SK-N-SH (cell line): ENCODE measurements around the gene STARD3. TPM values are rescaled to one million over a fixed set of nuclear protein-coding genes. Genes with fewer than 3 reads are reported as not detected.
A peak's percentile ranks its signal among the peaks of the same experiment; 100 is the strongest.

Experiments
- CTCF ChIA-PET: fragments of 300-600, 350-600 bp; formaldehyde crosslinking; extraction: SDS; loops from one replicate; lab custom pipeline; 2021; lab: Yijun Ruan, JAX
- POLR2A ChIA-PET: fragments of 350-600 bp; sonication (Branson Sonifier 250); formaldehyde crosslinking; extraction: SDS; loops from one replicate; lab custom pipeline; 2020; ENCODE audit warnings: antibody characterized with exemption, inconsistent platforms; lab: Yijun Ruan, JAX
- DNase-seq: peaks from one replicate; pipeline ENCODE4 v3.0.0; 2012
- H2AFZ ChIP-seq: fragments of 200-600 bp; sonication (generic); 2 replicates; pipeline ENCODE4 v1.8.1; 2016; ENCODE audit warnings: antibody characterized with exemption, mild to moderate bottlenecking, low read depth
- H3F3A ChIP-seq: fragments of 200-600 bp; sonication (generic); replicated peaks from 2 replicates; pipeline ENCODE3; 2016; ENCODE audit warnings: antibody characterized with exemption, mild to moderate bottlenecking; ENCODE audit not compliant: insufficient read depth
- H3K27ac ChIP-seq, 2 experiments: fragments of 200-500 bp in 1 of 2; fragments of 200-600 bp in 1 of 2; sonication (Bioruptor generic) in 1 of 2; sonication (generic), shearing (Covaris generic) in 1 of 2; 2 replicates each; pipeline versions ENCODE4 v1.5.1 to v1.6.1; 2014 to 2016; ENCODE audit warnings: low read depth in 2 of 2, inconsistent platforms in 1 of 2, low read length in 1 of 2, mild to moderate bottlenecking in 1 of 2, mixed read lengths in 1 of 2
- H3K27me3 ChIP-seq: fragments of 200-600 bp; sonication (generic), shearing (Covaris generic); 2 replicates; pipeline ENCODE4 v1.6.1; 2016; ENCODE audit warnings: mixed run types; ENCODE audit not compliant: insufficient read depth
- H3K36me3 ChIP-seq, 2 experiments: fragments of 200-500 bp in 1 of 2; fragments of 200-600 bp in 1 of 2; sonication (Bioruptor generic) in 1 of 2; sonication (generic) in 1 of 2; replicated peaks in 1 of 2; 2 replicates each; pipeline versions ENCODE3 to v1.5.1; 2014 to 2016; ENCODE audit warnings: low read length in 1 of 2, mild to moderate bottlenecking in 1 of 2; ENCODE audit not compliant: insufficient read depth in 2 of 2, control insufficient read depth in 1 of 2
- H3K4me1 ChIP-seq, 2 experiments: fragments of 200-500 bp in 1 of 2; fragments of 200-600 bp in 1 of 2; sonication (Bioruptor generic) in 1 of 2; sonication (generic), shearing (Covaris generic) in 1 of 2; 2 replicates each; pipeline versions ENCODE4 v1.5.1 to v1.6.1; 2014 to 2016; ENCODE audit warnings: low read depth in 1 of 2, low read length in 1 of 2, mixed run types in 1 of 2; ENCODE audit not compliant: insufficient read depth in 2 of 2, control insufficient read depth in 1 of 2
- H3K4me2 ChIP-seq: fragments of 200-600 bp; sonication (generic), shearing (Covaris generic); 2 replicates; pipeline ENCODE4 v1.6.1; 2017; ENCODE audit warnings: mixed run types
- H3K4me3 ChIP-seq, 2 experiments: fragments of 200-500 bp in 1 of 2; fragments of 200-600 bp in 1 of 2; sonication (Bioruptor generic) in 1 of 2; sonication (generic), shearing (Covaris generic) in 1 of 2; 2 replicates each; pipeline versions ENCODE4 v1.5.1 to v1.8.1; 2014 to 2016; ENCODE audit warnings: low read depth in 2 of 2, inconsistent platforms in 1 of 2, low read length in 1 of 2, mild to moderate bottlenecking in 1 of 2, mixed read lengths in 1 of 2, moderate library complexity in 1 of 2
- H3K79me2 ChIP-seq: fragments of 200-600 bp; sonication (generic); 2 replicates; pipeline ENCODE4 v1.8.1; 2017; ENCODE audit warnings: mild to moderate bottlenecking; ENCODE audit not compliant: insufficient read depth
- H3K9ac ChIP-seq: fragments of 200-600 bp; sonication (generic); 2 replicates; pipeline ENCODE4 v1.6.1; 2017; ENCODE audit warnings: mixed run types
- H3K9me2 ChIP-seq: fragments of 200-600 bp; sonication (generic); 2 replicates; pipeline ENCODE4 v1.6.1; 2017; ENCODE audit warnings: mixed run types
- H3K9me3 ChIP-seq: fragments of 200-600 bp; sonication (generic); 2 replicates; pipeline ENCODE4 v1.6.1; 2017; ENCODE audit warnings: mixed run types, mild to moderate bottlenecking, moderate library complexity
- H4K20me1 ChIP-seq: fragments of 200-600 bp; sonication (generic); 2 replicates; pipeline ENCODE4 v1.6.1; 2017; ENCODE audit warnings: mild to moderate bottlenecking, mixed run types; ENCODE audit not compliant: insufficient read depth
- CTCF ChIP-seq: fragments of 200-600 bp; sonication (generic); IDR thresholded peaks from 2 replicates; pipeline ENCODE4 v1.6.1; 2017; ENCODE audit warnings: antibody characterized with exemption, mild to moderate bottlenecking, moderate library complexity
- EZH2phosphoT487 ChIP-seq: fragments of 200-600 bp; sonication (generic); IDR thresholded peaks from 2 replicates; pipeline ENCODE4 v1.6.1; 2017; ENCODE audit warnings: low read depth, mixed run types, mild to moderate bottlenecking, antibody characterized with exemption, moderate library complexity, borderline replicate concordance
- IRF3 ChIP-seq: fragments of 150-350 bp; IDR thresholded peaks from 2 replicates; pipeline ENCODE4 v1.6.1; 2016; ENCODE audit warnings: mild to moderate bottlenecking, low read depth, low read length
- MEF2A ChIP-seq: IDR thresholded peaks from 2 replicates; pipeline ENCODE4 v1.4.0; 2012; ENCODE audit warnings: low read depth, borderline replicate concordance
- MXI1 ChIP-seq: IDR thresholded peaks from 2 replicates; pipeline ENCODE4 v1.6.1; 2012; ENCODE audit warnings: mild to moderate bottlenecking, low read depth, low read length, improper control_type of control experiment
- PBX3 ChIP-seq: IDR thresholded peaks from 2 replicates; pipeline ENCODE4; 2012
- RAD21 ChIP-seq: IDR thresholded peaks from 2 replicates; pipeline ENCODE4 v1.6.1; 2012; ENCODE audit warnings: mild to moderate bottlenecking, low read length
- RXRA ChIP-seq: IDR thresholded peaks from 2 replicates; pipeline ENCODE4 v1.4.0; 2012; ENCODE audit warnings: low read depth, mild to moderate bottlenecking, borderline replicate concordance
- SIN3A ChIP-seq: IDR thresholded peaks from 2 replicates; pipeline ENCODE4 v1.6.1; 2012; ENCODE audit warnings: low read depth, mild to moderate bottlenecking, low read length, moderate library complexity, borderline replicate concordance
- TCF12 ChIP-seq: IDR thresholded peaks from 2 replicates; pipeline ENCODE4 v1.4.0; 2012
- USF1 ChIP-seq: IDR thresholded peaks from 2 replicates; pipeline ENCODE4 v1.4.0; 2012; ENCODE audit warnings: low read depth, borderline replicate concordance
- YY1 ChIP-seq: IDR thresholded peaks from 2 replicates; pipeline ENCODE4 v1.4.0; 2012; ENCODE audit warnings: low read depth, mild to moderate bottlenecking
- ZBTB33 ChIP-seq: IDR thresholded peaks from 2 replicates; pipeline ENCODE4 v1.4.0; 2012; ENCODE audit warnings: low read depth, borderline replicate concordance
- WGBS: methylation state at CpG from one replicate; pipeline ENCODE4 v1.1.6; 2017; ENCODE audit warnings: low lambda C conversion rate; 5-methylcytosine and 5-hydroxymethylcytosine counted together
- polyA plus RNA-seq, 3 experiments: library from polyadenylated mRNA; depleted of rRNA; stranded (reverse); fragments of >200 nt; gene quantifications; 2 replicates each; pipeline ENCODE4 v1.2.3, GENCODE V29; 2012

The STARD3 gene
- polyA plus RNA-seq, 1 of the 3 experiments (the other 2 are of a cell fraction): 76.8 TPM

GRCh38 chr17:39684369-39685192, 47.6 kb downstream of the STARD3 start:
- Histone ChIP-seq H3K9me2 (no peaks in the 10 kb centered on the region), H3K4me2 (no peak overlapping the region), H3K4me1 (peaks cover 0 to 13% of the 10 kb centered on the region in 2 experiments; a peak in 2 of 4 replicates), H2AFZ (no peak overlapping the region), H3F3A (peaks cover 15% of the 10 kb centered on the region), H3K27ac (no peak overlapping the region), H3K9ac (no peak overlapping the region), H3K36me3 (no peaks in the 10 kb centered on the region), H3K9me3 (no peaks in the 10 kb centered on the region), H3K27me3 (no peaks in the 10 kb centered on the region), H3K79me2 (no peaks in the 10 kb centered on the region), H3K4me3 (no peak overlapping the region), H4K20me1 (no peaks in the 10 kb centered on the region)
- 89% methylated on average over 12 of the region's 12 CpGs for WGBS
- ChIA-PET POLR2A (no interaction called here), CTCF (interaction anchor here (1.2 to 2.6 kb wide), 3 partner anchors 29 to 63 kb away, joined by 3 to 15 read pairs (median 5); no protein-coding TSS in a partner anchor)
- TF ChIP-seq CTCF: no peak
- DNase-seq: no peak

- no peak overlapping the region; the same call in 1 of the 2 replicates for H3K9ac ChIP-seq
- H3K9me3 ChIP-seq: no peaks in the 10 kb centered on the region
- H3K4me1 ChIP-seq: peaks cover 0 to 13% of the 10 kb centered on the region in 2 experiments; a peak in 2 of 4 replicates
- TF ChIP-seq IRF3: no peak
- TF ChIP-seq MEF2A: no peak
- TF ChIP-seq PBX3: no peak
- no peak for TF ChIP-seq MXI1
- no peak for TF ChIP-seq RXRA
- TF ChIP-seq EZH2phosphoT487: no peak
- TF ChIP-seq USF1: no peak
- no peak for TF ChIP-seq YY1
- no peak for TF ChIP-seq TCF12
- TF ChIP-seq ZBTB33: no peak
- TF ChIP-seq SIN3A: no peak
- TF ChIP-seq CTCF: no peak
- no peak for TF ChIP-seq RAD21
- peaks cover 15% of the 10 kb centered on the region for H3F3A ChIP-seq
- no peaks in the 10 kb centered on the region for H3K27me3 ChIP-seq
- H3K36me3 ChIP-seq: no peaks in the 10 kb centered on the region
- H3K4me3 ChIP-seq: peak overlapping the region; percentile 61 to 78
- H3K27ac ChIP-seq: peak overlapping the region; percentile 84 to 98; a peak in 3 of 4 replicates
- peak overlapping the region; percentile 99 for H2AFZ ChIP-seq
- WGBS: 30% methylated on average over 6 of the region's 6 CpGs
- peak overlapping the region; percentile 86 for H3K4me2 ChIP-seq
- H3K9me2 ChIP-seq: no peaks in the 10 kb centered on the region
- no peaks in the 10 kb centered on the region for H3K79me2 ChIP-seq
- ChIA-PET CTCF (interaction anchor here (0.7 to 2.2 kb wide), 5 partner anchors 33 to 68 kb away, joined by 3 to 10 read pairs (median 5); no protein-coding TSS in a partner anchor), POLR2A (interaction anchor here (1.5 kb wide), 1 partner anchor 8 kb away, joined by 4 read pairs; no protein-coding TSS in a partner anchor)
- no peaks in the 10 kb centered on the region for H4K20me1 ChIP-seq
- no peak for DNase-seq
These were observed 50.2 kb downstream of the STARD3 start for GRCh38 chr17:39687101-39687545.
